Lung (tissue), 12 donors: Measurements from ENCODE around the gene TMED7. TPM values are rescaled to one million over a fixed set of nuclear protein-coding genes. Genes with fewer than 3 reads are reported as not detected.
A peak's percentile ranks its signal among the peaks of the same experiment; 100 is the strongest.

Experiments used
- ATAC-seq: fragments of 200-7000 bp; cut with Tn5 transposase; one replicate; pipeline ENCODE4 v1.9.1; 2020; ENCODE audit warnings: moderate number of reproducible peaks; ENCODE audit not compliant: insufficient read depth, low FRiP score
- DNase-seq, 3 donors: peaks; one replicate each; pipeline ENCODE4 v3.0.0-alpha.2; 2013 to 2017
- H3K27ac ChIP-seq, 2 donors: one replicate each; pipeline ENCODE4 v1.5.1; 2013; ENCODE audit warnings: mild to moderate bottlenecking in 2 of 2, moderate library complexity in 2 of 2, control low read depth in 1 of 2, inconsistent platforms in 1 of 2, low read depth in 1 of 2, low read length in 1 of 2
- H3K27me3 ChIP-seq, 3 donors: one replicate each; pipeline ENCODE4 v1.5.1; 2013; ENCODE audit warnings: low read length in 2 of 3; ENCODE audit not compliant: control insufficient read depth in 3 of 3, insufficient read depth in 3 of 3
- H3K36me3 ChIP-seq, 4 donors: one replicate each; pipeline ENCODE4 v1.5.1; 2013; ENCODE audit warnings: low read length in 4 of 4, mild to moderate bottlenecking in 1 of 4, moderate library complexity in 1 of 4; ENCODE audit not compliant: control insufficient read depth in 4 of 4, insufficient read depth in 4 of 4
- H3K4me1 ChIP-seq, 5 donors: one replicate each; pipeline ENCODE4 v1.5.1; 2013; ENCODE audit warnings: low read length in 5 of 5, mild to moderate bottlenecking in 2 of 5, moderate library complexity in 1 of 5; ENCODE audit not compliant: control insufficient read depth in 5 of 5, insufficient read depth in 5 of 5
- H3K4me3 ChIP-seq: one replicate; pipeline ENCODE4 v1.5.1; 2013; ENCODE audit warnings: mild to moderate bottlenecking, control low read depth, moderate library complexity
- H3K9ac ChIP-seq, 2 donors: one replicate each; pipeline ENCODE4 v1.5.1; 2013; ENCODE audit warnings: low read length in 2 of 2, control low read depth in 1 of 2; ENCODE audit not compliant: insufficient read depth in 1 of 2
- H3K9me3 ChIP-seq, 4 donors: one replicate each; pipeline ENCODE4 v1.5.1; 2013; ENCODE audit warnings: low read length in 3 of 4, mild to moderate bottlenecking in 1 of 4, moderate library complexity in 1 of 4; ENCODE audit not compliant: control insufficient read depth in 4 of 4, insufficient read depth in 3 of 4
- WGBS, 2 donors: extraction: QIAGEN DNeasy Blood & Tissue Kit; methylation state at CpG; one replicate each; pipeline ENCODE4 v1.1.7; 2013; 5-methylcytosine and 5-hydroxymethylcytosine counted together
- polyA plus RNA-seq, 2 donors: library from polyadenylated mRNA; stranded (reverse); fragments of 200-250 nt; gene quantifications; one replicate each; pipeline ENCODE4 v1.2.1, GENCODE V29; 2013
- total RNA-seq, 2 donors: library from RNA; depleted of rRNA in 1 of 2; stranded (reverse); fragments of >200 nt in 1 of 2; gene quantifications; one replicate each; pipeline ENCODE4 v1.2.1, GENCODE V29; 2014 to 2021
- TF ChIP-seq, protein P1 (sequence below): IDR thresholded peaks from 2 replicates; pipeline ENCODE4 v1.5.1; 2012; ENCODE audit warnings: mild to moderate bottlenecking; ENCODE audit errors: control extremely low read depth, extremely low read depth
- donor health status: control.
- donor health status: control.
- donor health status: Bipolar disorder and iron deficiency.
- donor health status: healthy.
- donor health status: DM: yes; HTN: yes; CAD: no.

TMED7 gene
- total and polyA plus RNA-seq, 4 donors: 19.9 to 141 (median 73.1) TPM

DNA sequence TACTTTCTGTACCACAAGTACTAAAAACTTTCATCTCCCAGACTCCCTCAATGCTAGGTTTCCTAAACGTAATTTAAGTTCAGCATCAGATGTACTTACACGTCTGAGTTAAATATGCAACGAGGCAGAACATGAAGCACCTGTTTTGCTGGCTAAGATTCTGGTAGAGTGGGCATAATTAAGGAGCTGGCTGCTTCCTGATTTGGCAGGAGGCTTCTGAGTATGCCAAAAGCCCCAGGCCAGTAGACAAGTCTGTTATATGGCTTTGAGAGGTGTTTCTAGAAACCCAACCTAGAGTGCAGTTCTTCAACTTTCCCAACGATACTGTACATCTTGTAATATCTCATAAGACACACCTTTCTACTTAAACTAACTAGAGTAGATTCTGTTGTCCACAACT, 37.2 kb downstream of the TMED7 start:
- Histone ChIP-seq H3K9me3 (no peaks in the 10 kb centered on the region), H3K4me1 (peaks cover 0 to 2% (median 0%) of the 10 kb centered on the region in 5 donors), H3K27ac (no peak overlapping the region), H3K36me3 (no peaks in the 10 kb centered on the region), H3K9ac (no peak overlapping the region), H3K27me3 (no peaks in the 10 kb centered on the region), H3K4me3 (no peak overlapping the region)
- 64 to 75% methylated on average over 4 of the region's 4 CpGs for WGBS, 2 donors
- DNase-seq (no peak), ATAC-seq (no peak)
- TF ChIP-seq, protein P1, sequence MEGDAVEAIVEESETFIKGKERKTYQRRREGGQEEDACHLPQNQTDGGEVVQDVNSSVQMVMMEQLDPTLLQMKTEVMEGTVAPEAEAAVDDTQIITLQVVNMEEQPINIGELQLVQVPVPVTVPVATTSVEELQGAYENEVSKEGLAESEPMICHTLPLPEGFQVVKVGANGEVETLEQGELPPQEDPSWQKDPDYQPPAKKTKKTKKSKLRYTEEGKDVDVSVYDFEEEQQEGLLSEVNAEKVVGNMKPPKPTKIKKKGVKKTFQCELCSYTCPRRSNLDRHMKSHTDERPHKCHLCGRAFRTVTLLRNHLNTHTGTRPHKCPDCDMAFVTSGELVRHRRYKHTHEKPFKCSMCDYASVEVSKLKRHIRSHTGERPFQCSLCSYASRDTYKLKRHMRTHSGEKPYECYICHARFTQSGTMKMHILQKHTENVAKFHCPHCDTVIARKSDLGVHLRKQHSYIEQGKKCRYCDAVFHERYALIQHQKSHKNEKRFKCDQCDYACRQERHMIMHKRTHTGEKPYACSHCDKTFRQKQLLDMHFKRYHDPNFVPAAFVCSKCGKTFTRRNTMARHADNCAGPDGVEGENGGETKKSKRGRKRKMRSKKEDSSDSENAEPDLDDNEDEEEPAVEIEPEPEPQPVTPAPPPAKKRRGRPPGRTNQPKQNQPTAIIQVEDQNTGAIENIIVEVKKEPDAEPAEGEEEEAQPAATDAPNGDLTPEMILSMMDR: no peak

DNA sequence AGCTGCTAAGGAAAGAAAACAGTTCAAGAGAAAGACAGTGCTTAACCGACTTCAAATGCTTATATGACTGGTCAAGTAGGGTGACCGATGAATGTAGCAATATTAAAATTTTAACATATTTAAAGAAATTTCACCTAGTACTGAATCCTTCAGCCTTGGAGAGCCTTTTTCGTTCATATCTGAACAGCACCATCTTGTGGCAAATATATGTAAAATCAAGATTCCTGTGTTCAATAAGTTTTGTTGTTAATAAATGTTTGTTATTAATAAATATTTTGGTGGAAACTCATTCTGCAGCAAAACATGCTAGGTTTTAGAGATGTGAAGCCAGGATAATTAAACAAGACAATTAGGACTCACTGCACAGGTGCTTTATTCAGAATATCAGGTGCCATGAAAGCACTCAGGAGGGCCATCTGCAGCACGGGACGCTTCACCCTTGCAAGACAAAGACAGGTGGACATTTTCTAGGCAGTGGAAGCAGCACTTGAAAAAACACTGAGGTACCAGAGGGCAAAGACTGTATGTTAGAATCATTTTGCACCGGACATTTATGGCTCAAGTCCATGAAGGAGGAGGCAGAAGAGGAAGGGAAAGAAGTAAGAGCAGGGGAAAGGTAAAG, 39.2 kb downstream of the TMED7 start:
- H3K27ac ChIP-seq: no peak overlapping the region
- DNase-seq (peak in 2 of 3 donors; percentile 36 to 47), ATAC-seq (no peak)
- TF ChIP-seq, protein P1: peak; percentile 6
- peaks cover 0 to 2% (median 0%) of the 10 kb centered on the region in 5 donors for H3K4me1 ChIP-seq
- WGBS, 2 donors: 50 to 55% methylated on average over 6 of the region's 6 CpGs
- no peaks in the 10 kb centered on the region for H3K27me3 ChIP-seq
- H3K36me3 ChIP-seq: no peaks in the 10 kb centered on the region
- H3K4me3 ChIP-seq: no peak overlapping the region
- H3K9ac ChIP-seq: no peak overlapping the region
- H3K9me3 ChIP-seq: no peaks in the 10 kb centered on the region

DNA sequence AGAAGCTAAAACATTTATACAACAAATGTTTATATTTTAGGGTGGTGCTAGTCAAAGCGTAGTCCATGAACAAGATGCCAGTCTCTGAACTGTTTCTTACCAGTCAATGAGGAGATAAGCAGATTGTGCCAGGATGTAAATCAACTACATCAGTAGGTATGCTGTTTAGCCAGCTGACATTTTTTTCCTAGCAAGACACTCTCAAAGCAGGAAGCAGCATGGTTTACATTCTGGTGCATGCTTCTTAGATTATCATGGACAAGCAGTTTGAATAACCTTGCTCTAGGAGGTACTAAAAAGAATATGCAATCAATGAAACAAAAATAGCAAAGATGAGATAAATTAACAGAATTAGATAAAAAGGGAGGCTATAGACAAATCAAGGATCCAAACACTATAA, 40.6 kb downstream of the TMED7 start:
- Histone ChIP-seq H3K9me3 (no peaks in the 10 kb centered on the region), H3K27me3 (no peaks in the 10 kb centered on the region), H3K36me3 (peaks cover 0 to 4% (median under 1%) of the 10 kb centered on the region in 4 donors), H3K27ac (no peak overlapping the region), H3K4me3 (no peak overlapping the region), H3K9ac (no peak overlapping the region), H3K4me1 (peaks cover 0 to 2% (median 0%) of the 10 kb centered on the region in 5 donors)
- ATAC-seq (no peak), DNase-seq (no peak)
- WGBS, 2 donors: 62 to 71% methylated on average over 1 of the region's 1 CpG
- TF ChIP-seq, protein P1: no peak

DNA sequence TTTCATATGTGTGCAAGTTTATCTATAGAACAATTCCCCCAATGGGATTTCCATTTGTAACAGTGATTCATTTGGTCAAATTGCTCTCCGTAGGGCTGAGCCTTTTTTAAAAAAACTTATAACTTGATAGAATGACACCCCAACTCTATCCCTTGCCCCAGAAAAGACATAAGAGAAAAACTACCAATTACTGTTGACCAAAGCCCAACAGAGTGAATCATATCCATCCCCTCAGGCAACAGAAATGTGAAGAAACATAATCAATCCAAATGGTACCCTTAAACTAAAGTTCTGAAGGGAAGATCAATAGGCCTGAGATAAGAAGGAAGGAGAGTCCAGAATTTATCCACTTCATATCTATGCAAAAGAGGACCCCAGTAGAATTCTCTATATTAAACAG, 41.3 kb downstream of the TMED7 start:
- DNase-seq (no peak), ATAC-seq (no peak)
- Histone ChIP-seq H3K27ac (no peak overlapping the region), H3K36me3 (peaks cover 0 to 4% (median under 1%) of the 10 kb centered on the region in 4 donors), H3K4me3 (no peak overlapping the region), H3K27me3 (no peaks in the 10 kb centered on the region), H3K4me1 (peaks cover 0 to 2% (median 0%) of the 10 kb centered on the region in 5 donors), H3K9me3 (no peaks in the 10 kb centered on the region), H3K9ac (no peak overlapping the region)
- 85 to 92% methylated on average over 1 of the region's 1 CpG for WGBS, 2 donors
- TF ChIP-seq, protein P1: no peak
